Loucy (cell line): Measurements from ENCODE around the gene NUAK1.

Experiments
- H2AFZ ChIP-seq: fragments of 200-600 bp; sonication (generic); 2 replicates; pipeline ENCODE4 v1.6.0; 2016; ENCODE audit warnings: antibody characterized with exemption, mild to moderate bottlenecking, low read length, moderate library complexity
- H3F3A ChIP-seq: fragments of 200-600 bp; 2 replicates; pipeline ENCODE4 v1.6.0; 2016; ENCODE audit warnings: antibody characterized with exemption, low read depth, mild to moderate bottlenecking
- H3K27me3 ChIP-seq: fragments of 200-600 bp; sonication (generic); 2 replicates; pipeline ENCODE4 v1.6.1; 2014; ENCODE audit warnings: low read length, mild to moderate bottlenecking; ENCODE audit not compliant: insufficient read depth, poor library complexity, severe bottlenecking
- H3K36me3 ChIP-seq: fragments of 200-600 bp; sonication (generic); 2 replicates; pipeline ENCODE4 v1.6.1; 2016; ENCODE audit warnings: low read length; ENCODE audit not compliant: insufficient read depth
- H3K4me1 ChIP-seq: fragments of 200-600 bp; sonication (generic); 2 replicates; pipeline ENCODE4 v1.5.1; 2014; ENCODE audit warnings: low read length, mild to moderate bottlenecking; ENCODE audit not compliant: insufficient read depth, poor library complexity, severe bottlenecking
- H3K4me2 ChIP-seq: fragments of 200-600 bp; sonication (generic); 2 replicates; pipeline ENCODE4 v1.6.0; 2014; ENCODE audit warnings: antibody characterized with exemption, low read length, low read depth, mild to moderate bottlenecking; ENCODE audit not compliant: poor library complexity, severe bottlenecking
- H3K4me3 ChIP-seq: fragments of 200-600 bp; sonication (generic); 2 replicates; pipeline ENCODE4 v1.5.1; 2014; ENCODE audit warnings: low read length, mild to moderate bottlenecking, mixed read lengths; ENCODE audit not compliant: poor library complexity, severe bottlenecking
- H3K79me2 ChIP-seq: fragments of 200-600 bp; sonication (generic); 2 replicates; pipeline ENCODE4 v1.6.1; 2014; ENCODE audit warnings: low read length; ENCODE audit not compliant: insufficient read depth
- H3K9ac ChIP-seq: fragments of 200-600 bp; sonication (generic); 2 replicates; pipeline ENCODE4 v1.6.0; 2014; ENCODE audit warnings: mild to moderate bottlenecking, low read depth, low read length, moderate library complexity; ENCODE audit not compliant: poor library complexity, severe bottlenecking
- H3K9me2 ChIP-seq: fragments of 200-600 bp; sonication (generic); replicated peaks from 2 replicates; pipeline ENCODE4 v1.6.1; 2016; ENCODE audit warnings: low read depth, low read length, mixed read lengths
- H3K9me3 ChIP-seq: fragments of 200-600 bp; sonication (generic); 2 replicates; pipeline ENCODE4 v1.6.1; 2014; ENCODE audit warnings: mild to moderate bottlenecking, antibody characterized with exemption, low read length, low read depth; ENCODE audit not compliant: insufficient read depth
- H4K20me1 ChIP-seq: fragments of 200-600 bp; sonication (generic); 2 replicates; pipeline ENCODE4 v1.6.0; 2014; ENCODE audit warnings: antibody characterized with exemption, low read length, mild to moderate bottlenecking; ENCODE audit not compliant: insufficient read depth, poor library complexity, severe bottlenecking
- CTCF ChIP-seq: fragments of 200-600 bp; sonication (generic); conservative IDR thresholded peaks from 2 replicates; pipeline ENCODE4 v1.5.1; 2014; ENCODE audit warnings: mild to moderate bottlenecking, antibody characterized with exemption, low read length
- EZH2phosphoT487 ChIP-seq: fragments of 200-600 bp; IDR thresholded peaks from 2 replicates; pipeline ENCODE4 v1.6.1; 2018; ENCODE audit warnings: antibody characterized with exemption, mild to moderate bottlenecking, moderate library complexity, borderline replicate concordance

NUAK1 gene

DNA sequence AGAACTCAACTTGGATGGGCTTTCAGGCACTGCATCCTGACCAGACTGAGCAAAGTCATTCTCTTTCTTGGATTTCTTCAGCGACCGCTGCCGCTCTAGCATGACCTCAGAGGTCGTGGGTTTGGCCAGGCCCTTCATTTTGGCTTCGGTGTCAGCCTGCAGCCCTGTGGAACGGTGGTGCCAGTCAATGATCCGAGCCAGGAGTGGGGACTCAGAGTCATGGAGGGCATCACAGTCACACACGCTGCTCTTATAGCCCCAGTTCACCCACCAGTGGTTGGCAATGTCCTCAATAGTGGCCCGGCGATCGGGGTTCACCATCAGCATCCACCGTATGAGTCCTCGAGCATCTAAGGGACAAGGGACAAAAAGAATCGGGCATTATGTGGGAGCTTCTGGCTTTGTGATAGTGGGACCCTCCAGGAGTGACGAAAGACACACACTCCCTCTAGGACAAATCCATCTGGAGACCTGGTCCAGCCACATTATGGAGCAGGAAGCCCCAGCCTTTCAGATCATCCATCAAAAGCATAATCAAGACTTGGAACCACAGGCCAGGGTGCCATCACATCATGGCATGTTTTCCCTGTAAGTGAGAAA lies 71.0 kb downstream of the NUAK1 start:
- no peaks in the 10 kb centered on the region; the same call in 1 of the 2 replicates for H3K9me3 ChIP-seq
- H3K27me3 ChIP-seq: no peaks in the 10 kb centered on the region
- no peak overlapping the region for H3K4me3 ChIP-seq
- no peaks in the 10 kb centered on the region for H3K9me2 ChIP-seq
- no peak overlapping the region for H3K4me2 ChIP-seq
- H3K79me2 ChIP-seq: no peaks in the 10 kb centered on the region
- H3K4me1 ChIP-seq: no peaks in the 10 kb centered on the region
- no peak overlapping the region for H3K9ac ChIP-seq
- no peaks in the 10 kb centered on the region for H3K36me3 ChIP-seq
- no peak overlapping the region for H2AFZ ChIP-seq
- TF ChIP-seq EZH2phosphoT487 (no peak), CTCF (no peak)
- no peaks in the 10 kb centered on the region for H3F3A ChIP-seq
- H4K20me1 ChIP-seq: no peaks in the 10 kb centered on the region

- H3K9me2 ChIP-seq: no peaks in the 10 kb centered on the region
- no peaks in the 10 kb centered on the region for H3F3A ChIP-seq
- H3K9ac ChIP-seq: no peak overlapping the region
- H3K27me3 ChIP-seq: no peaks in the 10 kb centered on the region
- no peak overlapping the region for H3K4me3 ChIP-seq
- TF ChIP-seq CTCF (no peak), EZH2phosphoT487 (no peak)
- H3K4me1 ChIP-seq: no peaks in the 10 kb centered on the region
- no peaks in the 10 kb centered on the region for H3K36me3 ChIP-seq
- no peaks in the 10 kb centered on the region for H4K20me1 ChIP-seq
- no peaks in the 10 kb centered on the region; the same call in 1 of the 2 replicates for H3K9me3 ChIP-seq
- H2AFZ ChIP-seq: no peak overlapping the region
- H3K4me2 ChIP-seq: no peak overlapping the region
- no peaks in the 10 kb centered on the region for H3K79me2 ChIP-seq
Measured at GRCh38 chr12:106066726-106067325, 71.9 kb downstream of the NUAK1 start.

GRCh38 chr12:106066051-106066705 lies 72.6 kb downstream of the NUAK1 start:
- Histone ChIP-seq H2AFZ (no peak overlapping the region), H3K79me2 (no peaks in the 10 kb centered on the region), H3K9ac (no peak overlapping the region), H3K9me3 (no peaks in the 10 kb centered on the region; the same call in 1 of the 2 replicates), H3K27me3 (no peaks in the 10 kb centered on the region), H3K4me1 (no peaks in the 10 kb centered on the region), H3K9me2 (no peaks in the 10 kb centered on the region), H3K4me3 (no peak overlapping the region), H3F3A (no peaks in the 10 kb centered on the region), H4K20me1 (no peaks in the 10 kb centered on the region), H3K36me3 (no peaks in the 10 kb centered on the region), H3K4me2 (no peak overlapping the region)
- TF ChIP-seq CTCF: no peak
- TF ChIP-seq EZH2phosphoT487: no peak
